Fibroblast of skin of back (primary cell): ENCODE measurements around the gene PIP5K1A.
"Not testable (repeated sequence)": the region's sequence is repeated elsewhere in the genome, so short reads cannot be mapped to it uniquely, and the experiment has no call there.

Source experiments
- DNase-seq: peaks from one replicate; pipeline ENCODE4 v3.0.0-alpha.2; 2013

PIP5K1A gene

DNA sequence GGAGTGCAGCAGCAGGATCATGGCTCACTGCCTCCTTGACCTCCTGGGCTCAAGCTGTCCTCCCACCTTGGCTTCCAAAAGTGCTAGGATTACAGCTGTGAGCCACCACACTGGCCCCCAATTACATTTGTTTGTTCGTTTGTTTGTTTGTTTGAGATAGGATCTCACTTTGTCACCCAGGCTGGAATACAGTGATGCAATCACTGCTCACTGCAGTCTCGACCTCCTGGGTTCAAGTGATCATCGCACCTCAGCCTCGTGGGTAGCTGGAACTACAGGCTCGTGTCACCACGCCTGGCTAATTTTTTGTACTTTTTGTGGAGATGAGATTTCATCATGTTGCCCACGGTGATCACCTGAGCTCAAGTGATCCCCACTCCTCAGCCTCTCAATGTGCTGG, 6.3 kb upstream of the PIP5K1A start:
- no peak for DNase-seq

DNA sequence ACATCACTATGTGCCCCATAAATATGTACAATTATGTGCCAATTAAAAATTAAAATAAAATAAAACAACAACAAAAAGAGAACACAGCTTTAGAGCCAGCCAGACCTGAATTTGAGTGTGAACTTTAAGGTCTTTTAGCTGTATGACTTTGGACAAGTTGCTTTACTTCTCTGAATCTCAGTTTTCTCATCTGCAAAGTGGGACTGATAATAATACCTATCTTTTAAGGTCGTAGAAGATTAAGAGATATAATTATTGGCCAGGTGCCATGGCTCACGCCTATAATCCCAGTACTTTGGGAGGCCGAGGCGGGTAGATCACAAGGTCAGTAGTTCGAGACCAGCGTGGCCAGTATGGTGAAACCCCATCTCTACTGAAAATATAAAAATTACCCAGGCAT, 5.0 kb upstream of the PIP5K1A start:
- no peak for DNase-seq

DNA sequence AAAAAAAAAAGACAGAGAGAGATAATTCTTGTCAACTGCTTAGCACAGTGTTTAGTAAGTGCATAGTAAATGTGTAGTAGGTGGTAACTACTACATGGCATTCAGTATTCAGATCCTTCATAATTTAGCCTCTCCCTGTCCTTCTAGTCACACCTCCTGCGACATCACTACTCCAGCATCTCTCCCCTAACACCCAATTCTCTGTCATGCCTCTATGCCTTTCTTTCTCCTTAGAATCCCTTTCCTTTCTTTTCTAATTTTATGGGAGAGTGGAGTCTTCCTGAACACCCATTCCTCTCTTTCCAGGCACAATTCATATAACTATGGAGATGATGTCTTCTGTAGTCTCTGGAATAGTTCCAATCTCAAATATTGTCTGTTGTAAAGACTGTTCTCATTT, 4.5 kb upstream of the PIP5K1A start:
- no peak for DNase-seq

DNA sequence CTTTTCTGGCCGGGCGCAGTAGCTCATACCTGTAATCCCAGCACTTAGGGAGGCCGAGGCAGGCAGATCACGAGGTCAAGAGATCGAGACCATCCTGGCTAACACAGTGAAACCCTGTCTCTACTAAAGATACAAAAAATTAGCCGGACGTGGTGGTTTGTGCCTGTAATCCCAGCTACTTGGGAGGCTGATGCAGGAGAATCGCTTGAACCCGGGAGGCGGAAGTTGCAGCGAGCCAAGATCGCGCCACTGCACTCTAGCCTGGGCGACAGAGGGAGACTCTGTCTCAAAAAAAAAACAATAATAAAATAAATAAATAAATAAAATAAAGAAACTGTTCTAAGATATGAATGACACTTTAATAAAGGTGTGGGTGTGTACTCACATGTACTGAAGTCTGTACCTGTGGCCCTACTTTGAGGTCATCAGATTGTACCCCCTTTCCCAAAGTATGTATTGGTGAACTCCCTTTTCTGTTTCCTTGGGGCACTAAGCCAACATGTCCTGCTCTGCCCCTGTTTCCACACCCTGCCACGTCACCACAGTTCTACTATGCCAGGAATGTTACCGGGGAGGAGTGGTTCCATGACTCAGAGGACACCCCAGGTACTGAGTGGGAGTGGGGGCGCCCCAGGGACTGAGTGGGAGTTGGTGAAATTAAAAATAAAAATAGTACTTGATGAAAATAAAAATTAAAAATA, 3.3 kb upstream of the PIP5K1A start:
- DNase-seq, result peak; percentile 92

DNA sequence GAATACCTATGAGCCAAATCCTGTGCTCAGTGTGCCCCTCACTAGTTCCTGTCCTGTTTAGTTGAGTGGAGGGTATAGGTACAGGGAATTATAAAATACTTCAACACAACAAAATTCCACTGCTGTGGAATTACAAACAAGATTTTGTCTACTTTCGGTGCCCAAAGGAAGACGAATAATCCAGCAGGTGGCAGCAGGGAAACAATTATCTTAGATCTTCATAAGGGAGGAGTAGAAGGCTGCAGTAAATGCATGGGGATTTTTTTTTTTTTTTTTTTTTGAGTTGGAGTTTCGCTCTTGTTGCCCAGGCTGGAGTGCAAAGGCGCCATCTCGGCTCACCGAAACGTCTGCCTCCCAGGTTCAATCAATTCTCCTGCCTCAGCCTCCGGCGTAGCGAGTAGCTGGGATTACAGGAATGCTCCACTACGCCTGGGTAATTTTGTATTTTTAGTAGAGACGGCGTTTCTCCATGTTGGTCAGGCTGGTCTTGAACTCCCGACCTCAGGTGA, 2.0 kb upstream of the PIP5K1A start:
- peak; percentile 89 for DNase-seq

DNA sequence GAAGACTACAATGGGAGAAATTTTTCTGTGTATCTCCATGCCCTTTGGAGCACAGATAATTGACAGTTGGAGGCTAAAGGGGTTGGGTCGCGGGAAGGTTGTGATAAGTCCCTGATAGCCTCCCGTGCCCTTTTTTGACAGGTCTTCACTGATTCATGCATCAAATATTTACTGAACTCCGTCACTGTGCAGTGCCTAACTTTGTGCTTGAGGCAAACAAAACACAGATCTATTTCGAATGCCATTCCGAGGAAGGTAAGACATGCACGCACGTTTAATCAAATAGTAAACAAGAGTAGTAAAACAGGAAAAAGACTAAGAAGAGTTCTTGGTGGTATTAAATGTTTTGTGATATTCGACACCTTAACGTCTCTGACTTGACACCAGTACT, 494 bp upstream of the PIP5K1A start:
- no peak for DNase-seq

DNA sequence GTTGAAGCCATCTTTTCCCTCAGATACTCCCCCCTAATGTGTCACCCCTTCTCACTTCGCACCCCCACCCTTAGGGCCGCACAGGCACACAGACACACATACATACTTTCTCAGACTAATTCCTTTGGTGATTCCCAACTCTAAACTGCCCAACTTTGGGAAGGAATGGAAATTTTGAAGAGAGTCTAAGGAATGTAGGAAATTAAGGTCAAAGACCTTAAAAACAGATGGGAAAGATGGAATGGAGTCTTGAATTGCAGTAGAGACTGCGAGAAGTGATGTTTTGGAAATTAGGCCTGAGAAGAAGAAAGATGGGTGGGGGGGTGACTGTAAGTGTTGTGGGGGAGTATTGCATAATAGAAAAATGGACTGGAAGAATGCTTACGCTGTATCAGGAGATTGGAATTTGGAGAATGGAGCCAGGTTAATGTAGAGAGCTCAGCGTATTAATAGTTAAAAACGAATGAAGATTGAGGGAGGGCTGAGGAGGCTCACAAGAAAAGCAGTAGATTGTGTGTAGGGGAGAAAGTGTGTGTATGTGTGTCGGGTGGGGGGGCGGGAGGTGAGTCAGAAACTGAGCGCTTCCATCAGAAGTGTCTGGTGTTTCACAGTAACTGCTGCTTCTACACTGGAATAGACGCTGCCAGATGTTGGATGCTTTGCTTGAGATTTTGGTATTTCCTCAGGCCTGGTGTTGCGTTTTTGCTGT, 1.7 kb downstream of the PIP5K1A start:
- DNase-seq, result peak; percentile 88

DNA sequence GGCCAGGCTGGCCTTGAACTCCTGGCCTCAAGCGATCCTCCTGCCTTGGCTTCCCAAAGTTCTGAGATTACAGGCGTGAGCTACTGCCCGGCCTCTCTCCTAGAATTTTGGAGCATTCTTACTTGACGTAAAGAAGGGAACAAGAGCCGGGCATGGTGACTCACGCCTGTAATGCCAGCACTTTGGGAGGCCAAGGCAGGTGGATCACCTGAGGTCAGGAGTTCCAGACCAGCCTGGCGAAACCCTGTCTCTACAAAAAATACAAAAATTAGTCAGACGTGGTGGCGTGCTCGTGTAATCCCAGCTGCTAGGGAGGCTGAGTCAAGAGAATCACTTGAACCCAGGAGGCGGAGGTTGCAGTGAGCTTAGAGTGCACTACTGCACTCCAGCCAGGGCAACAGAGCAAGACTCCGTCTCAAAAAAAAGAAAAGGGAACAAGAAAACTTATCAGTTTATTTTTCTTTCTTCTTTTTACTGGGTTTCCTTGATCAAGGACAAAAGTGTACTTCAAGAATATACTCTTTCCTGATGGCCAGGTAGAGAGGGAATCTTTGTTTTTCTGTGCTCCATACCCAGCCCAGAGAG, 7.1 kb downstream of the PIP5K1A start:
- not testable (repeated sequence) for DNase-seq

DNA sequence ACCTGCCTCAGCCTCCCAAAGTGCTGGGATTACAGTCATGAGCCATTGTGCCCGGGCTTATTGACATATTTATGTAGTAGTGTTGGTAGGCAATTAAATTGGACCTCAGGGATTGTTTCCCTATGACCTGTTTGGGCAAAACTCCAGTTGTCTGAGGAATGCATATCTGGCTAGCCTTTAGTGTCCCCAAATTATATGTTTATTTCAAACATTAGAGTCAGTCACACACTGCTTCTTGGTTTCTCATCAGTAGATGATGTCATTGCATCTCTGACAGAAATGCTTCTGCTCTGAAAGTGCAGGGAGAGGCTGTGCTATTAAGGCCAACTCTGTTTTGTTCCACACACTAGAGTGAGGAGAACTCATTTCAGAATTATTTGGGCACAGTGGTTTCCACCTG, 12.5 kb downstream of the PIP5K1A start:
- peak; percentile 23 for DNase-seq

DNA sequence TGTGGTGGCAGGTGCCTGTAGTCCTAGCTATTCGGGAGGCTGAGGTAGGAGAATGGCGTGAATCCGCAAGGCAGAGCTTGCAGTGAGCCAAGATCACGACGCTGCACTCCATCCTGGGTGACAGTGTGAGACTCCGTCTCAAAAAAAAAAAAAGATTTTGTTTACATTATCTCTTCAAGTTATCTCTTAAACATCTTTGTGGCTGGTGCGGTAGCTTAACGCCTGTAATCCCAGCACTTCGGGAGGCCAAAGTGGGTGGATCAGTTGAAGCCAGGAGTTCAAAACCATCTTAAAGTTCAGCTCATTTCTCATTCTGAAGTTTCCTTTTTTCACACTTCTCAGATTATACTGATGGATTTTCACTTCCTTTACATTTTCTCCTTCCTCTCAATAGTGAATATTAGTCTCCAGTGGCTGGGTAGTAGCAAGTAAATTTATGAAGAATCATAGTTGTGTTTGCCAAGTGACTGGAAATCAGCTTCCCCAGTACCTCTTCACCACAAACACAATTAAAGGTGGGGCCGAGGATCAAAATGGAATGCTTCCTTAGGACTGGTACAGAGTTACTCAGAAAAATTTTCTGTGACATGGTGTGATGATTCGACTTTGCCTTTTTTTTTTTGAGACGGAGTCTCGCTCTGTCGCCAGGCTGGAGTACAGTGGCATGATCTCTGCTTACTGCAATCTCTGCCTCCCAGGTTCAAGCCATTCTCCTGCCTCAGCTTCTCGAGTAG, 13.8 kb downstream of the PIP5K1A start:
- no peak for DNase-seq

DNA sequence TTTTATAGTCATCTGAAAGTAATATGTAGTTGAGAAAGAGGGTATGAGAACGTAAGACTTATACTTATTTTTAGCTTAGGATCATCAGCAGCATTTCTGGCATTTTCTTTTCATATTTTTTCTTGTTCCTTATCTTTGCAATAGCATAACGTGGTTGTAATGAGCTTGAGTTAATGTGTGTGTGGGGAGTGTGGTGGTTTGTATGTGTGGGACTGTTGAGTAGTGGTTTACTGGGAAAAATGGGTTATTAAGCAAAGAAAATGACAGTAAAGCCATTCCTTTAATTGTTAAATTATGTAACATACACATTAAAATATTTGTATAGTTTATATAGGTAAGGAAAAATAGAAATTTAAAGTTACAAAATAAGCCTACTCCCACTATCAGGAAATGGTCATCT, 15.2 kb downstream of the PIP5K1A start:
- DNase-seq, result no peak

DNA sequence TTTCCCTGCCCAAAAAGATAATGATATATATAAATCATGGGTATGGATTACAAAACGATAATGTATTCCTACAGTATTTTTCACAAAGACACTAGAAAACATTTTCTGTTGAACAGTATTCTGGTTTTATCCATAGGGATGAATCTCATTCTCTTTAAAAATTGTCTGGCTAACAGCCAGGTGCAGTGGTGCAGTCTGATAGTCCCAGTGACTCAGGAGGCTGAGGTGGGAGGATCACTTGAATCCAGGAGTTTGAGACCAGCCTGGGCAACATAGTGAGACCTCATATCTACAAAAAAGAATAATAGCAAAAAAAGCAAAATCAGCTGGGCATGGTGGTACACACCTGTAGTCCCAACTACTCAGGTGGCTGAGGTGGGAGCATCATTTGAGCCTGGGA, 23.3 kb downstream of the PIP5K1A start:
- no peak for DNase-seq

DNA sequence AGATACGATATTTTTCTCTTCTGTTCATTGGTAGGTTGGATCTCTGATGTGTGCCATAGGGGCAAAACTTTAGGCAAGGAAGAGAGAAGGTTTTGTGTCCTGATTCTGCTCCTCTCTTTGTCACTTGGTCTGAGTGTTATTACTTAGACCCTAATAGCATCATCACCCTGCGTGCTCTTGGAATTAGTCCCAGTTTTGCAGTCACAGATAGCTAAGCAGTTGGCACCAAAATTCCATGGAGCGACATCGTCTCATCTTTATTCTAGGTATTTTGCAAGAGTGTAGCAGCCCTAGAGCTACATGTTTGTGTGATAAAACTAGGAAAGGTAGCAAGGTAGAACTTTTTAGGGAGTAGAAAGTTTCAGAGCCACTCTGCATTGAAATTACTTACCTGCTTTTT, 23.8 kb downstream of the PIP5K1A start:
- DNase-seq, result peak; percentile 22

DNA sequence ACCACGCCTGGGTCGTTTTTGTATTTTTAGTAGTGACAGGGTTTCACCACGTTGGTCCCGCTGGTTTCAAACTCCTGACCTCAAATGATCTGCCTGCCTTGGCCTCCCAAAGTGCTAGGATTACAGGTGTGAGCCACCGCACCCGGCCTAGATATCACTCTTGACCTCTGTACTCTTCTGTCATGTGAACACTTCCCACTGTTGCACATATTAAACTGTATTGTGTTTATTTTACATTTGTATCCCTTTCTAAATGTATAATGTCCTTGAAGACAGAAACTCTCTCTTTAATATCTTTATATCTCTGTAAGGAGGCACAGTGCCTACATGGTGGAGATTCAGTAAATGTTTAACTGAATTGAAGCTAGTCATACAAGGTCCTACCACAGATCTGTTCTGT, 36.9 kb downstream of the PIP5K1A start:
- no peak for DNase-seq

DNA sequence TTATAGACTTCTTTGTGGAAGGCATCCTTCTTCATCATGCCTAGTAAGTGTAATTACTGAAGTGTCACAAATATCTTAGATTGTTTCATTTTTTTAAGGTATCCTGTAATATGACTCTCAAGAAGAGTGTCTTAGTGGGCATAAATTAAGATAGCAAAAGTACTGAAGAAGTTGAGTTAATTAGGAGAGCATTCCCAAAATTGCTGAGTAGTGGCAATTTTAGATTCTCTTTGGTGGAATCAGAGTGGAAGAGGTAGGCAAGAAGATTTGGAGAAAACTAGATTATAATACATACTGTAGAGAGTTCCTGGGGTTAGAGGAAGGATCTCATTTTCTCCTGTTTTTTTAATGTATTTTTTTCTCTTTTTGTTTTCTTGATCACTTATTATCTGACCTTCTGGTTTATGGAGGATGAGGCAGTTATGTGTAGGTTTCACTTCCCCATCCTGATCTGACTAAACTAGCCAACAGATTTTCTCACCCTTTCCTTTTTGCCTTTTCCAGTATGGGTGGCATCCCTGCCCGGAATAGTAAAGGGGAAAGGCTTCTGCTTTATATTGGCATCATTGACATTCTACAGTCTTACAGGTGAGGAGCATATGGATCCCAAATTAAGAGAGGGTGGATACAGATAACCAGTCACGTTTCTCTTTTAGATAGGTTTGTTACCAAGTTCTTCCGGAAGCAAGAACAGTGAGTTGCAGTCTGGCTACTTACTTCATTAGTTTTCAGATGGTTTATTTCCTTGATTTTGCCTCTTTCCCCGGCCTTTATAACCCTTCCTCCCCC, 39.5 kb downstream of the PIP5K1A start:
- no peak for DNase-seq

DNA sequence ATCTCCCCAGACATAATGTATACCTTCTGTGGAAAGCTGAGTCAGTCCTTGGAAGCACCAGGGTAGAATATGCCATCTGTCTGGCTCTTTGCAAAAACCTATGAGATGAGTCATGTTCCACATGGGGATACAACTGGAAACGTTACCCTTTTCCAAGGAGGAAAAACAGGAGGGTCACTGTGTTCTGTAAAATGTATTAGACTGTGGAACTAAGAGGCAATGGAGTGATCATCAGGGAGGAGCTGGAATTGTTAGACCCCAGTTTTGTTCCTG, 40.1 kb downstream of the PIP5K1A start:
- DNase-seq, result peak; percentile 78

DNA sequence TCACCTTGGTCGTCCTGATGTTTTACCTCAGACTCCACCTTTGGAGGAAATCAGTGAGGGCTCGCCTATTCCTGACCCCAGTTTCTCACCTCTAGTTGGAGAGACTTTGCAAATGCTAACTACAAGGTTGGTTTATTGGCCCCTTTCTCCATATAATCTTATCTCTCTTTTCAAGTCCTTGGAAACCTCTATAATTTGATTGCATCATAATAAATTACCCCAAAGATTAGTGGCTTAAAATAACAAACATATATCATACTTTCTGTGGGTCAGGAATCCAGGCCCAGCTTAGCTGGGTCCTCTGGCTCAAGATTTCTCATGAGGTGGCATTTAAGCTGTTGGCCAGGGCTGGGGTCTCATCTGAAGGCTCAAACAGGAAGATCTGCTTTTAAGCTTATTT, 44.1 kb downstream of the PIP5K1A start:
- DNase-seq, result no peak

DNA sequence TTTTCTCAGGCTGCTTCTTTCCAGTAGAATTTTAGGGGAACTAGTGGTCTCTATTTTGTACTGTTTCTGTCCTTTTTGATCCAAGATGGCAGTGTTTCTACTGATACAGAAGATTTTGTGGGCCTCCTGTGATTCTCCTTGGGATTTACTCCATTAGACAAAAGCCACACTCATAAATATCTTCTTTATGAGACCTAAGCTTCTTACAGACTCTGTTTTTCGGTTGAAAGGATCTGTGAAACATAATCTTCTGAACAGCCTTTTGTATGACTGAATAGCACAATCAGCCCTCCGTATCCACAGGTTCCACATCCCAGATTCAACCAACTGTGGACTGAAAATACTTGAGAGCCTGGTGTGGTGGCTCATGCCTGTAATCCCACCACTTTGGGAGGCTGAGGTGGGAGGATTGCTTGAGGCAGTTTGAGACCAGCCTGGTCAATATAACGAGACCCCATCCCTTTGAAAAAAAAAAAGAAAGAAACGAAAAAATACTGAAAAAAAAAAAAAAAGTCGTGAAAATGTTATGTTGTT, 45.4 kb downstream of the PIP5K1A start:
- no peak for DNase-seq

DNA sequence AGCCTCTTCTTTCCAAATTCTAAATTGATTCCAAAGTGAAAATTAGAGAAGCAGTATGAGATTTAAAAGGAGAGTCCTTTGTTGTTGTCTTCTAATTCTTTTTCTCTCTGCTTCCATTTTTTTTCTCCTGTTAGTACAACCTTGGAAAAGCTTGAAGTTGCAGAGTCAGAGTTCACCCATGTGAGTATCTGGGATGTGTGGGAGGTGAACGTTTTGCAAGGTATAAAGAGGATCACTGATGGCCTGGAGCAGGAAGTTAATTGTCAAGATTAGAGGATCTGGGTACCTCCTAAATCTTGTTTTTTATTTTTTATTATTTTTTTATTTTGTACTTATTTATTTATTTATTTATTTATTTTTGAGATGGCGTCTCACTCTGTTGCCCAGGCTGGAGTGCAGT, 48.4 kb downstream of the PIP5K1A start:
- no peak for DNase-seq

DNA sequence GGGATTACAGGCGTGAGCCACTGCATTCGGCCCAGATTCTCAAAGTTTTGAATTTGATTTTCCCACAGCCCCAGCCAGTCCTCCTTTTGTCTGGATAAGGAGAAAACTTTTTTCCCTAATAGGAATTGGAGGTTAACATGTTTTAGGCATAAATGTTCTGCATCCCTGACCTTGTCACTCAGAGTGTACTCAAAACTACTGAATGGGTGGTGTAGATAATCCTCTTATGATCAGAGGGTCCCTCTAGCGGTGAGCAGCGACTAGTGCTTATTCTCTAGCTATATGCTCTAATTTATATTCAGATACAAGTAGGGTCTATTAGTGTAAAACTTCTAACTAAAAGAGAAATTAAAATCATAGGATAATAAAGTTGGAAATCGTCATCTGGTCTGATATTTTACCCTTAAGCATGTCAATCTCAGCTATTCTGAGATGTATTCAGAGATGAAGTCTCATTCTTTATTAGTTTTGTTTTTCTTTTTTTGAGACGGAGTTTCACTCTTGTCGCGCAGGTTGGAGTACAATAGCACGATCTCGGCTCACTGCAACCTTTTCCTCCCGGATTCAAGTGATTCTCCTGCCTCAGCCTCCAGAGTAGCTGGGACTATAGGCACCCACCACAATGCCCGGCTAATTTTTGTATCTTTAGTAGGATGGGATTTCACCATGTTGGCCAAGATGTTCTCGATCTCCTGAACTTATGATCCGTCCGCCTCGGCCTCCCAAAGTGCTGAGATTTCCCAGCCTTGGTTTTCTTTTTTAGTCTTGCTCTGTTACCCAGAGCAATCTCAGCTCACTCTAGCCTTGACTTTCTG, 53.5 kb downstream of the PIP5K1A start:
- peak; percentile 74 for DNase-seq
